Activated CD4-positive, alpha-beta T cell treated with anti-CD3 and anti-CD28 coated beads for 1 hour (primary cell): Measurements from ENCODE around the gene FRMD7.
"Not testable (repeated sequence)": the region's sequence is repeated elsewhere in the genome, so short reads cannot be mapped to it uniquely, and the experiment has no call there.

Experiments
- DNase-seq: peaks from one replicate; pipeline ENCODE4 v3.0.0-alpha.2; 2020

The FRMD7 gene

DNA sequence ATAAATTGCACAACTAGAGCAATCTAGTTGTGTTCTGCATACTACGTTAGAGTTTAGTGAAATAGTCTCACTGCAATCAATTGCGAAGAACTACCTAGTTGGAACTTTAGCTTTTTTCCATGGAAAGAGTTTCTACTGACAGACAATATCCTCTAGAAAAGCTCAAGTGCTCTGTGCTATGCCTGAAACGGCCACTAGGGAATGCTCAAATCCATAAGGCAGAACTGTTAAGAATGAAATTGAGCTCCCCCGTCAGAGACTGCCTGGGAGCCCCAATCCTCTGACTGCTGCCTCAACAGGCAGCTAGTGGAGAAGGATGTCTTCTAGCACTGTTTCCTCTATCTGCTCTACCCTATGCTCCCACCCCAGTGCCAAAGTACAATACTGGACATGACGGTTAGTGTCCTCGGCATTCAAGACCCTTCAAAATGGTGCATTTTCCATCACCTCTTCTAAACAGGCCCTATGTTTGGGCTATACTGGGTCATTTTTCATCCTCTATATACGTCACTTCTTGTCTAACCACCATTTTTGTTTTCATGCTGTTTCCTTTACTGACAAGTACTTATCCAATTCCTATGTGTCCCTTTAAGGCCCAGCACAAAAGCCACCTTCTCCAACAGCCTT, 35.3 kb downstream of the FRMD7 start:
- peak; percentile 13 for DNase-seq

DNA sequence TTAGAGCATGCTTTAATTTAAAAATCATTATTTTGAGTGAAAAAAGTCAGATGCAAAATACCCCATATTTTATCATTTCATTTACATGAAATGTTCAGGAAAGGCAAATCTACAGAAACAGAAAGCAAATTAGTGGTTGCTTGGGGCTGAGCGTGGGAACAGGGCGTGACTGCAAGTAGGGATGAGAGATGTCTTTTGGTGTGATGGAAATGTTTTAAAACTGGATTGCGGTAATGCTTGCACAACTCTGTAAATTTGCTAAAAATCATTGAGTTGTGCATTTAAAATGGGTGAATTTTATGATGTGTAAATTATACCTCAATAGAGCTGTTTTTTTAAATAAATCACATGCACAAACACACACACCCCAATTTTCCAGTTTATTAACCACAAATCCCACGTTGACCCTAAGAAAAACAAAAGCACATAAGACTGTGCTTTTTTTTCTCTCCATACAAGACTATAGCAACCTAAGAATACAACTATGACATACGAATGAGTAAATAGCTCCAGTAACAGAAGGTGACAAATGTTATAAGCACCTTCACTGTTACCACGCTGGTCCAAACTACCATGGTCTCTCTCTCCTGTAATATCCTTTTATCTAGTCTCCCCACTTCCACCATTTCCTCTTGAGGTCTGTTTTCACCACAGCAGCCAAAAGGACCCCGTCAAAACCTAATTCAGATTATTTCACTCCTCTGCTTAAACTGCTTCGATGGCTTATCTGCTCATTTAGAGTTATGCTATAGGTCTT, 37.2 kb downstream of the FRMD7 start:
- DNase-seq, result no peak

DNA sequence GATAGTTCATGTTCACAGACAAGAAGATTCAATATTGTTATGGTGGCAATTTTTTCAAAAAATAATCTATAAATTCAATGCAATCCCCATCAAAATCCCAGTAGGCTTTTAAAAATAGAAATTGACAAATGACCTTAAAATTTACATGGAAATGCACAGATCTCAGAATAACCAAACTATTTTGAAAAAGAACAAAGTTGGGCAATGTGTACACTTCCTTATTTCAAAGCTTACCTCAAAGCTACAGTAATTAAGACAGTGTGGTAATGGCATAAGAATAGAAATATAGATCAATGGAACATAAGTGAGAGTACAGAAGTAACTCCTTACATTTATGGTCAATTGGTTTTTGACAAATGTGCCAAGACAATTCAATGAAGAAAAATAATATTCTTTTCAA, 39.0 kb downstream of the FRMD7 start:
- no peak for DNase-seq

DNA sequence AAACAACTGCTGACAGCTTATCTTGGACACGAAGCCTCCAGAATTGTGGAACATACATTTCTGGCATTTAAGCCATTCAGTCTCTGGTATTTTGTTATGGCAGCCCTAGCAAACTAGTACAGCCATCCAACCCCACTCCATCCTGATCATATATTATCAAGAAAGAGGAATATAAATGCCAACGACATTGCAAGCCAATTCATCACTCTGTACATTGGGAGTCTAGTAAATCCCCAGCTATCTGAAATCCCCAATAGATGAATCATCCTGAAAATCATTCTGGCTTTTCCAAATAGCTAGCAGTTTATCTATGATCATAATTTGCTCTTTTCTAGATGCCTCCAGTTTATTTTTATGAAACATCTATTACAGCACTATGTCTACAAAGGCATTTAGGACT, 41.1 kb downstream of the FRMD7 start:
- no peak for DNase-seq

DNA sequence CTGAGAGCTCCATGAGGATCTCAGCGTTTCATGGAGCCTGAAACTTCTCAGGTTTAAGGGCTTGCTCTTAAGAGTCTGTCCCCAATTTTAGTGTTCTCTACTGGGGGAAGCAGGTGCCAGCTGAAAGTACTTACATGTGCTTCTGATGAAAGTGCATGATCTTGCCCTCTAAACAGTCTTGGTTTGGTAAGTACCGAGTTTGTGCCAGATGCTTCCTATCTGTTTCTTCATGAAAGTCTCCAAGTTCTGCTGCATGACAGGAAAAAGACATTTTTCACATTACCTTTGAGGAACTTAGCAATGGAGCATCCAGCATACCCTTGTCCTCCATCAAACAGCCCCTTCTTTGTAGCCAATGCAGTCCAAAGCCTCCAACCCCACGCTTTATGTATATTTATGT, 42.0 kb downstream of the FRMD7 start:
- no peak for DNase-seq

DNA sequence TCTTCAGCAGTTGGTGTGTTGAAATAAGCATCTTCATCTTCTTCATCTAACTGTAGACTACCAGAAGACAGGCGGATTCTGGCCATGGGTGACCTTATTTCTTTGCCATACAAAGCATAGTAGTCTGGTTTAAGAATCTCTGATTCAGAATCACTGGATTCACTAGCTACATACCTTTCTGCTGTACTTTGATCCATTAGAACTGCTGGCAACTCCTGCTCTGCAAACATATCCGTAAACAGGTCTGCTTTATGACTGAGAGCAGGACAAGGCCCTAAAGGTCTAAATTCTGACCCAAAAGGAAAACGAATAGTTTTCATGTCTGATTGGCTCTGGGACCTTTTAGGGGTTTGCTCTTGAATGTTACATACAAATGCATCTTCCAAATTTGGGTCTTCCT, 49.9 kb downstream of the FRMD7 start:
- DNase-seq, result no peak

DNA sequence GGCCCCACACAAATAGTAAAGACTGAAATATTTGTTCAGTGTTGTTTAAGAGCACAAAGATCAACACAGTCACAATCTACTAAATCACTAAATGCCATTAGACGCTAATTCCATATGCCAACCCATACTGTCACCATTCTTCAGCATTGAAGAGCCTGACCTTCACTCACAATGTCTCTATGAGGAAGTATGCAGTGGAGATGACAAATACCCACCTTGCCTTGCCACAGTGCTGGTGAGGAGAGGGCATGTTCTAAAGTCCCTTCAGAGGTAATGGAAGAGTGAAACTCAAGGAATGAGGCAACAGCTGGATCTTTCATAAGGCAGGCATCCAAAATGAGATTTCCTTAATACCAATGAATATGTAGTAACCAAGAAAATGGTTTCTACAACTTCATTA, 50.4 kb downstream of the FRMD7 start:
- no peak for DNase-seq

DNA sequence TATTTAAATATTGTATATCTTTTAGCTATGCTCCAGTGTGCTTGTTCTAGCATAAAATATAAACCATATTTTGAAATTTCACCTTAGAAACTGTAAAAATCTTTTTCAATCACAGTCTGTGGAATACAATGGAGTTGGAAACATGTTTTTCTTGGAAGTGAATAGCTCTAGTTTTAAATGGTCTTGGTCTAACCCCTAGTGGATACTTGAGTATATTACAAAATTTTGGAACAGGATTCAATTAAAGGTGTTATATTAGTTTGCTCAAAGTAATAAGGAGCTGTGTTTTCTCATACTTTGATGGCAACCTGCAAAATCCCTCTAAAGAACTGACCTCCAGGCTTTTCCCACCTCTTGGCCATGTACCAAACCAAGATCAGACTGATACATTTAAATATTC, 56.6 kb downstream of the FRMD7 start:
- no peak for DNase-seq

DNA sequence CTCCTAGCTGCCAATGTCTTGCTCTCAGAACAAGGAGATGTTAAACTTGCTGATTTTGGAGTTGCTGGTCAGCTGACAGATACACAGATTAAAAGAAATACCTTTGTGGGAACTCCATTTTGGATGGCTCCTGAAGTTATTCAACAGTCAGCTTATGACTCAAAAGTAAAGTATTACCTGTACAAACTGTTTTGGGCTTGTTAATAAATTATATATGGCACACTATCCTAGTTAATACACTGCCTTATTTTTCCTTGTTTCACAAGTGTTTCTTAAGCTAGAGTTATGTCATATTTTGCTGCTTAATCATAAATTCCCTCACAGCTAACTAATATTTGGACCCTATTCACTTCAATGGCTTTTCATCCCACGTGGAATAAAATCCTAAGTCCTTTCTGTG, 59.4 kb downstream of the FRMD7 start:
- no peak for DNase-seq

DNA sequence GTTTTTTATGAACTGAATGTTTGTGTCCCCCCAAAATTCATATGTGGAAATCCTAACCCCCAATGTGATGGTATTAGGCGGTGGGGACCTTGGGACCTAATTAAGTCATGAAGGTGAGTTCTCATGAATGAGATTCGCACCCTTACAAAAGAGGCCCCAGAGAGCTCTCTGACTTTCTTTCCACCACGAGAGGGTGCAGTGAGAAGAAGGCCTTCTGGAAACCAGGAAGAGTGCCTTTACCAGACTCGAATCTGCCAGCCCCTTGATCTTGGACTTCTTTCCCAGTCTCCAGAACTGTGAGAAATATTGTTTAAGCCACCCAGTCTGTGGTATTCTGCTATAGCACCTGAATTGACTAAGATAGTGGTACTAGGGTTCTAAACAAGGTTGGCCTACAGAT, 64.0 kb downstream of the FRMD7 start:
- DNase-seq, result no peak

DNA sequence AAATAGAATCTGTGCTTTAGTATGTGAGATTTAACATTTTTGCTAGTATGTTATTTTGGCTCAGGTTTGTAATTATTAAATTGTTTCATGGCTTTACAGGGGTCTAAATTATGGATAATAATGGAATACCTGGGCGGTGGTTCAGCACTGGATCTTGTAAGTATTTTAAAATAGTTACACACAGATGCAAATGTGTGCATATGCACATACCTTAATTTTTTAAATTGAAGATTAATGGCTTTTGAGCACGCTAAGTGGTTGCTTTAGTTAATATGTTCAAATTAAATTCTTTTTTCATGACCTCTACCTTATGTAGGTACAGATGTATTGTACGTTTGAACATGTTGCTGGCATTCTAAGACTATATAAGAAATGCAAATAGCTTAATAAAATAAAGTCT, 64.5 kb downstream of the FRMD7 start:
- no peak for DNase-seq

DNA sequence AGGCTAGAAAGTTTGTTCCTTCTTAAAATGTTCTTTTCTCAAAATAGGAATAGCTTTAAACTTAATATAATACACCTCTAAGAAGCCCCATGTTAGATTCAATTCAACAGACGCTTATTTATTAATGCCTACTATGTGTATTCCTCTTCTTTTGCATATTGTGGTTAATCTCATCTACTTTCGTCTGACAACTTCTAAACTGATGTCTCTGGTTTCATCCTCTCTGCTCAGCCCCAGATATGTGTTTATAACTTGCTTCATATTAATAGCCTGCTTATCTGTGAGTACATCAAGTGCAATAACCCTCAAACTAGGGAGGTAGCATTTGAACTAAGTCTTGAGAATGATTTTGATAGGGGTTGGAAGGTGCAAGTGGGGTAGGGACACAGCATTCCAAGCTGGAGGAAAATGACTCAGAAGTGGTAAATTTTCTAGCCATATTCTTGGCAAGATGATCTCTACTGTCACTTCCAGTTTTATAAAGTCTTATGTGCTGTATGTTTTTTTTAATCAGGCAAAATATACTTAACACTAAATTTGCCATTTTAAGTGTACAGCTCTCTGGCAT, 67.8 kb downstream of the FRMD7 start:
- no peak for DNase-seq

DNA sequence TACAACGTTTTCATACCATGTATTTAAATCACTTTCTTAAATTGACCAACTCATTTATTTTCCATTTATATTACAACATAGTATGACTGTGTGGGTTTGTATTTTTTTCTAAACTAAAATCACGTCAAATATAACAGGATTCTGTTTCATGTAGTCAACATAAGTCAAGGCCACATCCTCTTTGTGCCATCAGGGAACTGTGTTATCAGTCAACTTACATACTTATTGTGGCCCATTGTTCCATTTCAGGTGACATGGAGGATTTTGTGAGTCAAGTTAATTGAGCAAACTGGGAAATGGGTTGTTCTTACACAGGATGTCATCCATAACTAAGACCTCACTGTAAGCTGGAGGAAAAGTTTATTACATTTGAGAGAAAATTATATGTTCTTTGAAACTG, 68.8 kb downstream of the FRMD7 start:
- no peak for DNase-seq

DNA sequence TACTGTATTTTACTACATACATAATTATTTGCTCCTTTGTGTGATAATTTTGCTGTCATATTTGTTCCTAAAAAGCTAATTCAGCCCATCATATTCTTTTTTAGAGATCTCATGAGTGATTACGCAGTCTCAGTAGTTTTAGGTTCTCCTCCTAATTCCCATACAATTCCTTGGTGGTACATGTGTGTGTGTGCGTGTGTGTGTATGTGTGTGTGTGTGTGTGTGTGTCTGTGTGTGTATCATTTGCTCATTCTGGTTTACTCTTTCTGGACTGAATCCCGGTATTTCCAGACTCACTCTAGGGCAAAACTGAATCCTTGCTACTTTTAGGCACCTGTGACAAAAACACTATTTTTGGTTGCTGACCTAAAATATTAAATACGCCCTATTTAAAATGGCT, 69.8 kb downstream of the FRMD7 start:
- no peak for DNase-seq

DNA sequence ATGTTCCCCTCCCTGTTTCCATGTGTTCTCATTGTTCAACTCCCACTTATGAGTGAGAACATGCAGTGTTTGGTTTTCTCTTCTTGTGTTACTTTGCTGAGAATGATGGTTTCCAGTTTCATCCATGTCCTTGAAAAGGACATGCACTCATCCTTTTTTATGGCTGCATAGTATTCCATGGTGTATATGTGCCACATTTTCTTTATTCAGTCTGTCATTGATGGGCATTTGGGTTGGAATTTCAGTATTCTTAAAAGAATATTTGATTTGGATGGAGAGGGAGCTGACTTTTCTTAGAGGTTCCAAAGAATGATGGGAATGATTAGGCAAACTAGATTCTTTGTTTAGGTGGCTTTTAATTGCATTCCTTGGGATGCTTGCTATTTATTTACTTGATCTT, 76.0 kb downstream of the FRMD7 start:
- not testable (repeated sequence) for DNase-seq

DNA sequence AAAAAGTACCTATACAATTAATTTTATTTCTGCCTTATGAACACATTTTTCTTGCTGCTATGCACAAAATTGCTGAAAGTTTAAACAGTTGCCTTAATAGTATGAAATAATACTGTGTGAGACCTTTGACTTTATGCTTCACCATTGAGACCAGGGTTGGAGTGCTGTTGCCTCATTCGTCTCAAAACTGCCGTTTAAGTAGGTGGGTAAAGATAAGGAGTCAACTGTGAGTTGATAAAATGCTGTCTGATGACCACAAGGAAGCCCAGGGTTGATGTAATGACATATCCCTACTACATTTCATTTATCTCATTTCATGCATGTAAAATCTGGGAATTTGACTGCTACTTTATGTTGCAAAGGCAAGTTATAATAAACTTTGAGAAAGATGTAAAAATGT, 81.3 kb downstream of the FRMD7 start:
- no peak for DNase-seq

DNA sequence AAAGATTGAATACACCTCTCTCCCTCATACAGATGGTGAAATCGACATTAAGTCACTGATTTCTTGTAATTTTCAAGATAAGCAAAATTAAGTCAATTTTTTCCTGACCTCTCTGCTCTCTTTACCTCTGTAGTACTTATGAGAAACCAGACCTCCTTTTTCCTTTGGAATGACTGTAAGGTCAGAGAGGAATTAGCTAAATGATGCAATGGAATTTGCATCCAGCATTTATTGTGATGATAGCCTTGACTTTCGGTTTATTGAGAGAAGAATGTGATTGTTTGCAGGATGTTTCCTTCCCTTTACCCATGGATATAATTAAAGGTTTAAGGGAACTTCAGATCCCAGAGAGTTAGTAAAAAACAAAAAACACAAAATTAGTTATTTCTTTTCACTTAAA, 82.4 kb downstream of the FRMD7 start:
- no peak for DNase-seq

DNA sequence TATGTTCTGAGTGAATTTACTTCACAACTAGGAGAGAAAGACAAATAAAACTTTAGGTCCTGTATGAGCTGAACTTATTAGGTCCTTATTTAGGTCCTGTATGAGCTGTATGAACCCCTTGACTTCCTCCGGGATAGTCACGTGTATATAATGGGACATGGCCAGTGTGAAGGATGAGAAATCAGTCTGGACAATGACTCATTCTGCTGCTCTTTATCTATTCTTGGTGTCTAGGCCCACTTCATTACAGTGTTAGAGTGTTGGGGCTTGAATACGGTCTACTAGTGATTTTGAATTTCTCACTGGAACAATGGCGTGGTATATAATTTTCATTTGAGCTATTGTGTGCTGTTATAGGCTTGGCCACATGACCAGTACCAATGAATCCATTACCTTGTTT, 82.9 kb downstream of the FRMD7 start:
- no peak for DNase-seq

DNA sequence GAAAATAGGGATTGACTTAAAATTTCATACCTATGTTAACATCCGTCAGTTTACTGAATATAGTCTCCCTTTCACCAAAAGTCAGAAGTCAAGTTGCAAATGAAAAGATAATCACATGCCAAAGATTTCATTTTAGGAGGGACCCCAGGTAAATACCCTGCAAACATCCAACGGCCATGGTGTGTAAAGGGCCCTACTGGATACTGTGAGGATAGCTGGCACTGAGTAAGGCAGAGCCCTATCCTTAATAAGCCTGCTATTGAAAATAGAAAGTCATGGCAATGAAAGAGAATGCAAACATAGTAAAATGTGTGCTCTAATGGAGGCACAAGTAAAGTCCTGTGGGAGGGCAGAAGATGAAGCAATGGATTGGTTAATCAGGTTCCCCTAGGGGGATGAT, 83.8 kb downstream of the FRMD7 start:
- no peak for DNase-seq

DNA sequence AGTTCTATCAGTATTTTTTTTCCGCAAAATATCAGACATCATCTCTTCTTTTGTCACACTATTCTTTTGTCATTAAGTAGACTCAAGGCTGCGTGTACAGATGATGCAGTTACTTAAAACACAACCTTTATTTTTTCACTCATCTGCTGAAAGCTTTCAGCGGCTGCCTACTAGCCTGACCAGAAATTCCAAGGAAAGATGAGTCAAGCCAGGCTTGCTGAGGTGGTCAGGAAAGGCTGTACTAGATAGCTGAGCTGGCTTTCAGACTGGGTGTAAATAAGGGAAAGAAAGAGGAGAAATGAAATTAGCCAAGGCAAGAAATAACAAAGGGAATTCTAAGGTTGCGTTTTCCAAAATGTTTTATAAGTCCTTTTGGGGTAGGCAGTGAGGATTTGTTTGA, 86.8 kb downstream of the FRMD7 start:
- DNase-seq, result no peak

DNA sequence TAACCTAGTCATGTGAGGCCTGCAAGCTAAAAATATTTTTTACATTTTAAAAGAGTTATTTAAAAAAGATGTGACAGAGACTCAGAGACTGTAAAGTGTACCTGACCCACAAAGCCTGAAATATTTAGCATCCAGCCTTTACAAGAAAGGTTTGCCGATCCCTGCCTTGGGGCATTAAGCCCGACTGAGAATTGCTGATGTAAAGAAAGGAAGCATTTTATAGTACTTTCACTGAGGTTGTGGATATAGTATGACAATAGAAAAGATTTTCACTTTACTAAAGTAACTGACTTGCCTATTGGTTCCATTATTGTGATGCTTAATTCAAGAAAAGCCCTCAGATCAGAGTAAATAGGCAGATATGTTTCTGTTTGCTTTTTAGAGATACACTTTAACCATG, 87.8 kb downstream of the FRMD7 start:
- no peak for DNase-seq

DNA sequence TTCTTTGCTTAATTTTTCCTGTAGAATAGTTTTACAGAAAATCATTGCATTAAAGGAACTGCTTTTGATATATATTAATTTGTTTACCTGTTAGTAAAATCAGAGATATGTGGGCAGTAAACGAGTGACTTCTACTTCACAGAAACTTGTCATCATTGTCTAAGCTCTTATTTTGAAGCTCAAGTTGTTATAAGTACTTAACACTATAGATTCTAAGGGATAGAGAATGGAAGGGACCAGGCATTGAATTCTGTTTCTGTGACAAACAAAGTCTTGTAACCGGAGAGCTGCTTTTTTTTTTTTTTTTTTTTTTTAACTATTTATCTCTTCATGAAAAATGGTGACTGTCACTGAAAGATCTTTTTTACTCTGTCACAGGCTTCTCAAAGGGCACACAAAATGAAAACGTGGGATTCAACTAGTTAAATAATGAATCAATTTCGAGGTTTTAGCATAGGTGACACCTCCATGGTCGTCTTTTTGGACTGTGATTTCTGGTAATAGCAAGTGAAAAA, 90.3 kb downstream of the FRMD7 start:
- DNase-seq, result no peak

DNA sequence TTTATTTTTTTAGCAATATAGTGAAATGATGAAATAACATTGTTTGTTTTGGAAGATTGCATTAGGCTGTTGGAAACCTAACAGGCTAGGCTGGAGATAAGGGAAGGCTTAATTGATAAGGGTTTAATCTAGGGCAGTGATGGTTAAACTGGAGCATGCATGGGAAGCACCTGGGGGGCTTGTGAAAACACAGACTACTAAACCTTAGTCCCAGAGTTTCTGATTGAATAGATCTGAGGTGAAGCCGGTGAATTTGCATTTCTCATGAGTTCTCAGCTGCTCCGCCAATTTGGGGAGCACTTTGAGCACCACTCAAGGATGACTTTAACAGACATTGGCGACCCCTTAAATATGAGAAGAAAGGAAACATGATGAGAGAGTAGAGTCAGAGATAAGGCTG, 93.2 kb downstream of the FRMD7 start:
- DNase-seq, result no peak

DNA sequence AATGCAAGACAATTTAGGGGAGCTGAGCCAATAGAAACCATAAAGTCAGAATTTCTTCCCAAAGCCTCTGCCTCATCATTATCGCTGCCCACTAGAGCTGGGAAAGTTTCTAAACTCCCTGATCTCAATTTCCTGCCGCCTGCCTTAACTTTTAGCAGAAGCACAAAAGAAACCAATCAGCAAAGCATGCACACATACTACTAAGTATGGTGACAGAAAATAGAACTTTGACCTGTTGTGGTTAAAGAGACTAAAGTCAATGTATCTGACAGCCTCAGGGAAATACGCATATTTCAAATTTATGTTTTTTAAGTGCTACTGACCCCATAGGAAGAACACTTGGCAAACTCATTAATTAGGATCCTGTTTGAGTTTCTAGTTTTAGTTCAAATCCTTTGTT, 94.7 kb downstream of the FRMD7 start:
- DNase-seq, result no peak

DNA sequence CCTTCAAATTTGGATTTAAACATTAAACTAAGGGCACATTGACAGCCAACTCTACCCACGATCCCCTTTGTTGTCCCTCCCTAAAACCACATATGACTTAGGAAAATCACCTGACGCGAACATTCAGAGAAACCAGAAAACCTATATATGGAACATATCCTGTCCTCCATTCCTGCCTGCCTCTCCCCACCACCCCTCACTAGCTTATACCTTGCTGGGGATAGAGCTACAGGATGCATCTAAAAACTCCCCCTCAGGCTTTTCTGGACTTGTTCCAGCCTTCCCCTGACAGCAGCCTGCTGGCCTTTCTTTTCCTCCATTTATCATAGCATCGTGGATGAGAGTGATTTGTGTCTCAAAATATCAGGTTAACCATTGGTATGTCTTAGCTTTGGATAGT, 96.0 kb downstream of the FRMD7 start:
- DNase-seq, result no peak
